ENCODE results near the gene PACRG. TPM values are rescaled to one million over a fixed set of nuclear protein-coding genes. Genes with fewer than 3 reads are reported as not detected.

PACRG gene
- total and polyA plus RNA-seq, 3 experiments from 2014 or later: not detected

- Mint-ChIP-seq H3K36me3 (peaks cover 0 to 2% (median 0%) of the 10 kb centered on the region in 3 donors), H3K4me1 (no peaks in the 10 kb centered on the region), H3K27me3 (peaks cover 0 to 1% of the 10 kb centered on the region in 2 donors), H3K27ac (no peak overlapping the region), H3K4me3 (no peak overlapping the region), H3K9me3 (peaks cover 6 to 20% (median 14%) of the 10 kb centered on the region in 5 donors)
- H3K4me1 ChIP-seq (ENCODE audit: insufficient read depth, low read length): no peaks in the 10 kb centered on the region
- DNase-seq: no peak
- ChIA-PET CTCF (no interaction called here), POLR2A (no interaction called here)
- H3K27me3 ChIP-seq (ENCODE audit: insufficient read depth, low read length, poor library complexity, severe bottlenecking): no peaks in the 10 kb centered on the region
- H3K4me3 ChIP-seq (ENCODE audit: low read length): no peak overlapping the region
- H3K36me3 ChIP-seq (ENCODE audit: insufficient read depth, low read length): no peaks in the 10 kb centered on the region
- H3K27ac ChIP-seq (ENCODE audit: low read depth, low read length): no peak overlapping the region
- peaks cover 5% of the 10 kb centered on the region for H3K9me3 ChIP-seq (ENCODE audit: low read length)
These were observed 385.7 kb downstream of the PACRG start for GRCh38 chr6:163113358-163113962.

- Histone ChIP-seq H3K27ac (ENCODE audit: low read depth, low read length) (no peak overlapping the region), H3K27me3 (ENCODE audit: insufficient read depth, low read length, poor library complexity, severe bottlenecking) (no peaks in the 10 kb centered on the region), H3K9me3 (ENCODE audit: low read length) (no peaks in the 10 kb centered on the region), H3K4me1 (ENCODE audit: insufficient read depth, low read length) (no peaks in the 10 kb centered on the region), H3K36me3 (ENCODE audit: insufficient read depth, low read length) (no peaks in the 10 kb centered on the region), H3K4me3 (ENCODE audit: low read length) (no peak overlapping the region)
- no peak for DNase-seq
- CTCF ChIA-PET: no interaction called here
- Mint-ChIP-seq H3K4me3 (no peak overlapping the region), H3K9me3 (peaks cover 0 to 5% (median 1%) of the 10 kb centered on the region in 5 donors), H3K27me3 (peaks cover 0 to 1% of the 10 kb centered on the region in 2 donors), H3K4me1 (no peaks in the 10 kb centered on the region), H3K36me3 (no peaks in the 10 kb centered on the region), H3K27ac (no peak overlapping the region)
- POLR2A ChIA-PET: no interaction called here
These were observed 391.2 kb downstream of the PACRG start for GRCh38 chr6:163118941-163119340.

- Histone ChIP-seq H3K4me1 (ENCODE audit: insufficient read depth, low read length) (no peaks in the 10 kb centered on the region), H3K27me3 (ENCODE audit: insufficient read depth, low read length, poor library complexity, severe bottlenecking) (no peaks in the 10 kb centered on the region), H3K4me3 (ENCODE audit: low read length) (no peak overlapping the region), H3K9me3 (ENCODE audit: low read length) (no peaks in the 10 kb centered on the region), H3K36me3 (ENCODE audit: insufficient read depth, low read length) (no peaks in the 10 kb centered on the region), H3K27ac (ENCODE audit: low read depth, low read length) (no peak overlapping the region)
- Mint-ChIP-seq H3K4me3 (no peak overlapping the region), H3K9me3 (peaks cover 0 to 5% (median 0%) of the 10 kb centered on the region in 5 donors), H3K36me3 (no peaks in the 10 kb centered on the region), H3K27ac (no peak overlapping the region), H3K4me1 (no peaks in the 10 kb centered on the region), H3K27me3 (peaks cover 0 to 1% of the 10 kb centered on the region in 2 donors)
- ChIA-PET POLR2A (interaction anchor here (0.7 kb wide), 1 partner anchor 1197 kb away, joined by 4 read pairs; no protein-coding TSS in a partner anchor), CTCF (no interaction called here)
- no peak for DNase-seq
These were observed 392.4 kb downstream of the PACRG start for GRCh38 chr6:163120223-163120622.

GRCh38 chr6:163121270-163121669 is 393.5 kb downstream of the PACRG start:
- Mint-ChIP-seq H3K4me1 (no peaks in the 10 kb centered on the region), H3K9me3 (no peaks in the 10 kb centered on the region), H3K27me3 (peaks cover 1 to 2% of the 10 kb centered on the region in 2 donors), H3K36me3 (no peaks in the 10 kb centered on the region), H3K27ac (no peak overlapping the region), H3K4me3 (no peak overlapping the region)
- H3K27me3 ChIP-seq (ENCODE audit: insufficient read depth, low read length, poor library complexity, severe bottlenecking): no peaks in the 10 kb centered on the region
- no peaks in the 10 kb centered on the region for H3K36me3 ChIP-seq (ENCODE audit: insufficient read depth, low read length)
- CTCF ChIA-PET: no interaction called here
- no peak overlapping the region for H3K27ac ChIP-seq (ENCODE audit: low read depth, low read length)
- H3K4me3 ChIP-seq (ENCODE audit: low read length): no peak overlapping the region
- H3K4me1 ChIP-seq (ENCODE audit: insufficient read depth, low read length): no peaks in the 10 kb centered on the region
- H3K9me3 ChIP-seq (ENCODE audit: low read length): no peaks in the 10 kb centered on the region
- no peak for DNase-seq
- POLR2A ChIA-PET: interaction anchor here (0.7 kb wide), 1 partner anchor 1196 kb away, joined by 4 read pairs; no protein-coding TSS in a partner anchor

- Histone ChIP-seq H3K4me1 (ENCODE audit: insufficient read depth, low read length) (no peaks in the 10 kb centered on the region), H3K9me3 (ENCODE audit: low read length) (no peaks in the 10 kb centered on the region), H3K36me3 (ENCODE audit: insufficient read depth, low read length) (no peaks in the 10 kb centered on the region), H3K27me3 (ENCODE audit: insufficient read depth, low read length, poor library complexity, severe bottlenecking) (no peaks in the 10 kb centered on the region), H3K27ac (ENCODE audit: low read depth, low read length) (no peak overlapping the region), H3K4me3 (ENCODE audit: low read length) (no peak overlapping the region)
- H3K4me3 Mint-ChIP-seq: no peak overlapping the region
- H3K36me3 Mint-ChIP-seq: no peaks in the 10 kb centered on the region
- H3K9me3 Mint-ChIP-seq: no peaks in the 10 kb centered on the region
- peaks cover 0 to 4% of the 10 kb centered on the region in 2 donors for H3K27me3 Mint-ChIP-seq
- no peak for DNase-seq
- ChIA-PET POLR2A (no interaction called here), CTCF (no interaction called here)
- no peaks in the 10 kb centered on the region for H3K4me1 Mint-ChIP-seq
- H3K27ac Mint-ChIP-seq: no peak overlapping the region
These were observed 394.6 kb downstream of the PACRG start for GRCh38 chr6:163122365-163122764.

- CTCF ChIA-PET: no interaction called here
- H3K9me3 ChIP-seq (ENCODE audit: low read length): no peaks in the 10 kb centered on the region
- Mint-ChIP-seq H3K27me3 (peaks cover 0 to 4% of the 10 kb centered on the region in 2 donors), H3K4me1 (no peaks in the 10 kb centered on the region), H3K36me3 (no peaks in the 10 kb centered on the region), H3K9me3 (no peaks in the 10 kb centered on the region), H3K4me3 (no peak overlapping the region), H3K27ac (no peak overlapping the region)
- H3K27ac ChIP-seq (ENCODE audit: low read depth, low read length): no peak overlapping the region
- POLR2A ChIA-PET: no interaction called here
- H3K4me3 ChIP-seq (ENCODE audit: low read length): no peak overlapping the region
- no peaks in the 10 kb centered on the region for H3K36me3 ChIP-seq (ENCODE audit: insufficient read depth, low read length)
- no peak for DNase-seq
- no peaks in the 10 kb centered on the region for H3K27me3 ChIP-seq (ENCODE audit: insufficient read depth, low read length, poor library complexity, severe bottlenecking)
- no peaks in the 10 kb centered on the region for H3K4me1 ChIP-seq (ENCODE audit: insufficient read depth, low read length)
These were observed 395.3 kb downstream of the PACRG start for GRCh38 chr6:163123098-163123497.

- no peaks in the 10 kb centered on the region for H3K9me3 Mint-ChIP-seq
- H3K27ac Mint-ChIP-seq: no peak overlapping the region
- no peaks in the 10 kb centered on the region for H3K4me1 Mint-ChIP-seq
- DNase-seq: no peak
- H3K9me3 ChIP-seq (ENCODE audit: low read length): no peaks in the 10 kb centered on the region
- H3K4me3 Mint-ChIP-seq: no peak overlapping the region
- H3K4me1 ChIP-seq (ENCODE audit: insufficient read depth, low read length): no peaks in the 10 kb centered on the region
- peaks cover 0 to 4% of the 10 kb centered on the region in 2 donors for H3K27me3 Mint-ChIP-seq
- H3K36me3 ChIP-seq (ENCODE audit: insufficient read depth, low read length): no peaks in the 10 kb centered on the region
- H3K4me3 ChIP-seq (ENCODE audit: low read length): no peak overlapping the region
- H3K27me3 ChIP-seq (ENCODE audit: insufficient read depth, low read length, poor library complexity, severe bottlenecking): no peaks in the 10 kb centered on the region
- no peaks in the 10 kb centered on the region for H3K36me3 Mint-ChIP-seq
- H3K27ac ChIP-seq (ENCODE audit: low read depth, low read length): no peak overlapping the region
- ChIA-PET CTCF (no interaction called here), POLR2A (no interaction called here)
These were observed 399.0 kb downstream of the PACRG start for GRCh38 chr6:163126741-163127140.

GRCh38 chr6:163127587-163127986 is 399.8 kb downstream of the PACRG start:
- H3K36me3 Mint-ChIP-seq: no peaks in the 10 kb centered on the region
- CTCF ChIA-PET: no interaction called here
- no peaks in the 10 kb centered on the region for H3K9me3 Mint-ChIP-seq
- Histone ChIP-seq H3K27ac (ENCODE audit: low read depth, low read length) (no peak overlapping the region), H3K9me3 (ENCODE audit: low read length) (no peaks in the 10 kb centered on the region), H3K36me3 (ENCODE audit: insufficient read depth, low read length) (no peaks in the 10 kb centered on the region), H3K4me3 (ENCODE audit: low read length) (no peak overlapping the region), H3K27me3 (ENCODE audit: insufficient read depth, low read length, poor library complexity, severe bottlenecking) (no peaks in the 10 kb centered on the region), H3K4me1 (ENCODE audit: insufficient read depth, low read length) (no peaks in the 10 kb centered on the region)
- H3K27ac Mint-ChIP-seq: no peak overlapping the region
- peaks cover 0 to 4% of the 10 kb centered on the region in 2 donors for H3K27me3 Mint-ChIP-seq
- H3K4me3 Mint-ChIP-seq: no peak overlapping the region
- POLR2A ChIA-PET: no interaction called here
- no peak for DNase-seq
- no peaks in the 10 kb centered on the region for H3K4me1 Mint-ChIP-seq
